ENCODE measurements around the gene CABP5. TPM values are rescaled to one million over a fixed set of nuclear protein-coding genes. Genes with fewer than 3 reads are reported as not detected.
"Not testable (repeated sequence)": the region's sequence is repeated elsewhere in the genome, so short reads cannot be mapped to it uniquely, and the experiment has no call there.

The CABP5 gene
- total RNA-seq, 3 donors from 2014 or later, result not detected

- Histone ChIP-seq H3K9me3 (no peaks in the 10 kb centered on the region), H3K4me3 (no peak overlapping the region), H3K4me1 (ENCODE audit: low read depth) (no peaks in the 10 kb centered on the region), H3K36me3 (ENCODE audit: low read depth) (no peaks in the 10 kb centered on the region)
- intact Hi-C loops (cut with DNase I, micrococcal nuclease), result no loop called here
- ATAC-seq, result no peak
- TF ChIP-seq CTCF (IDR thresholded peaks at IDR 0.05), result no peak
- DNase-seq, result no peak
Observed at GRCh38 chr19:48081106-48081505, 37.2 kb upstream of the CABP5 start.

GRCh38 chr19:48070177-48070769 is 26.4 kb upstream of the CABP5 start:
- H3K4me3 ChIP-seq; H3K9me3 ChIP-seq; H3K4me1 ChIP-seq (ENCODE audit: low read depth); DNase-seq; ATAC-seq; H3K36me3 ChIP-seq (ENCODE audit: low read depth); intact Hi-C loops (cut with DNase I, micrococcal nuclease): not testable (repeated sequence)

- Histone ChIP-seq H3K9me3 (no peaks in the 10 kb centered on the region), H3K4me3 (no peak overlapping the region), H3K4me1 (ENCODE audit: low read depth) (no peaks in the 10 kb centered on the region), H3K36me3 (ENCODE audit: low read depth) (no peaks in the 10 kb centered on the region)
- TF ChIP-seq CTCF (IDR thresholded peaks at IDR 0.05), result no peak
- no peak for DNase-seq
- intact Hi-C loops (cut with DNase I, micrococcal nuclease), result no loop called here
- no peak for ATAC-seq
Observed at GRCh38 chr19:48069435-48069834, 25.6 kb upstream of the CABP5 start.

GRCh38 chr19:48064509-48064908 is 20.6 kb upstream of the CABP5 start:
- ATAC-seq, result no peak
- TF ChIP-seq CTCF (IDR thresholded peaks at IDR 0.05), result no peak
- Histone ChIP-seq H3K9me3 (no peaks in the 10 kb centered on the region), H3K4me1 (ENCODE audit: low read depth) (no peaks in the 10 kb centered on the region), H3K4me3 (no peak overlapping the region), H3K36me3 (ENCODE audit: low read depth) (no peaks in the 10 kb centered on the region)
- no peak for DNase-seq
- intact Hi-C loops (cut with DNase I, micrococcal nuclease), result no loop called here

GRCh38 chr19:48061401-48062344 is 17.8 kb upstream of the CABP5 start:
- Histone ChIP-seq H3K4me3 (no peak overlapping the region), H3K9me3 (no peaks in the 10 kb centered on the region), H3K4me1 (ENCODE audit: low read depth) (no peaks in the 10 kb centered on the region), H3K36me3 (ENCODE audit: low read depth) (no peaks in the 10 kb centered on the region)
- intact Hi-C loops (cut with DNase I, micrococcal nuclease), result no loop called here
- TF ChIP-seq CTCF (IDR thresholded peaks at IDR 0.05), result no peak
- DNase-seq, result peak in 1 of 3 donors; percentile 26
- peak; percentile 39 for ATAC-seq

GRCh38 chr19:48060381-48060780 is 16.5 kb upstream of the CABP5 start:
- DNase-seq, result no peak
- Histone ChIP-seq H3K4me1 (ENCODE audit: low read depth) (no peaks in the 10 kb centered on the region), H3K36me3 (ENCODE audit: low read depth) (no peaks in the 10 kb centered on the region), H3K4me3 (no peak overlapping the region), H3K9me3 (no peaks in the 10 kb centered on the region)
- ATAC-seq, result no peak
- intact Hi-C loops (cut with DNase I, micrococcal nuclease), result no loop called here
- TF ChIP-seq CTCF (IDR thresholded peaks at IDR 0.05), result no peak

All from mucosa of descending colon (tissue), 3 donors.